Neuronal stem cell (in vitro differentiated cells): ENCODE measurements around the gene DCUN1D4.
A peak's percentile ranks its signal among the peaks of the same experiment; 100 is the strongest.
"Not testable (repeated sequence)": the region's sequence is repeated elsewhere in the genome, so short reads cannot be mapped to it uniquely, and the experiment has no call there.

Experiments used
- DNase-seq: peaks from one replicate; pipeline ENCODE4 v3.0.0-alpha.2; 2013; ENCODE audit warnings: low spot score
- H2AFZ ChIP-seq: one replicate; pipeline ENCODE4 v1.6.1; 2013; ENCODE audit warnings: mild to moderate bottlenecking, low read length, inconsistent platforms
- H2AK5ac ChIP-seq: 2 replicates; pipeline ENCODE4 v1.6.1; 2013; ENCODE audit warnings: low read depth, mild to moderate bottlenecking, inconsistent platforms, low read length, moderate library complexity, mixed read lengths
- H2BK120ac ChIP-seq: 2 replicates; pipeline ENCODE4 v1.6.1; 2013; ENCODE audit warnings: low read depth, mild to moderate bottlenecking, inconsistent platforms, low read length, moderate library complexity, mixed read lengths
- H2BK12ac ChIP-seq: one replicate; pipeline ENCODE4 v1.6.1; 2013; ENCODE audit warnings: low read length, inconsistent platforms
- H2BK15ac ChIP-seq: 2 replicates; pipeline ENCODE4 v1.6.1; 2013; ENCODE audit warnings: mild to moderate bottlenecking, low read length, inconsistent platforms, mixed read lengths
- H2BK5ac ChIP-seq: one replicate; pipeline ENCODE4 v1.6.1; 2013; ENCODE audit warnings: inconsistent platforms, mild to moderate bottlenecking, low read length, moderate library complexity
- H3K14ac ChIP-seq: one replicate; pipeline ENCODE4 v1.6.1; 2013; ENCODE audit warnings: low read length, inconsistent platforms
- H3K18ac ChIP-seq: 2 replicates; pipeline ENCODE4 v1.6.1; 2013; ENCODE audit warnings: low read length, inconsistent platforms
- H3K23ac ChIP-seq: 2 replicates; pipeline ENCODE4 v1.6.1; 2013; ENCODE audit warnings: low read depth, mild to moderate bottlenecking, mixed read lengths, low read length, inconsistent platforms; ENCODE audit not compliant: poor library complexity
- H3K27ac ChIP-seq: replicated peaks from 3 replicates; pipeline ENCODE4 v1.5.1; 2013; ENCODE audit warnings: low read length, inconsistent platforms
- H3K27me3 ChIP-seq, 3 experiments: 2 replicates each; pipeline ENCODE4 v1.6.1; 2013; ENCODE audit warnings: low read length in 3 of 3, mild to moderate bottlenecking in 2 of 3, inconsistent platforms in 1 of 3, low read depth in 1 of 3, mixed read lengths in 1 of 3, moderate library complexity in 1 of 3; ENCODE audit not compliant: control insufficient read depth in 3 of 3, insufficient read depth in 3 of 3
- H3K36me3 ChIP-seq, 2 donors: replicated peaks in 1 of 2; 2 replicates each; pipeline ENCODE4 v1.6.1; 2013; ENCODE audit warnings: low read length in 2 of 2; ENCODE audit not compliant: control insufficient read depth in 2 of 2, insufficient read depth in 2 of 2
- H3K4ac ChIP-seq: 2 replicates; pipeline ENCODE4 v1.6.1; 2013; ENCODE audit warnings: inconsistent platforms, mild to moderate bottlenecking, low read length, moderate library complexity
- H3K4me1 ChIP-seq, 2 donors: 1 replicate in 1 of 2; 2 replicates in 1 of 2; pipeline ENCODE4 v1.6.1; 2013; ENCODE audit warnings: low read length in 2 of 2, low read depth in 1 of 2; ENCODE audit not compliant: control insufficient read depth in 2 of 2, insufficient read depth in 1 of 2
- H3K4me2 ChIP-seq: one replicate; pipeline ENCODE4 v1.6.1; 2013; ENCODE audit warnings: mild to moderate bottlenecking, low read length, inconsistent platforms; ENCODE audit not compliant: insufficient read depth, poor library complexity, severe bottlenecking
- H3K4me3 ChIP-seq, 2 donors: 2 replicates each; pipeline ENCODE4 v1.5.1; 2013; ENCODE audit warnings: low read length in 2 of 2, mild to moderate bottlenecking in 2 of 2, inconsistent platforms in 1 of 2, moderate library complexity in 1 of 2
- H3K79me1 ChIP-seq: one replicate; pipeline ENCODE4 v1.6.1; 2013; ENCODE audit warnings: low read depth, mild to moderate bottlenecking, inconsistent platforms, low read length, moderate library complexity
- H3K9ac ChIP-seq: one replicate; pipeline ENCODE4 v1.6.1; 2013; ENCODE audit warnings: mild to moderate bottlenecking, low read depth, low read length, inconsistent platforms; ENCODE audit not compliant: poor library complexity
- H3K9me3 ChIP-seq, 2 donors: replicated peaks in 1 of 2; 2 replicates each; pipeline versions ENCODE3 to v1.6.1; 2013; ENCODE audit warnings: low read length in 2 of 2, mild to moderate bottlenecking in 2 of 2, inconsistent platforms in 1 of 2, low read depth in 1 of 2, mixed read lengths in 1 of 2, moderate library complexity in 1 of 2; ENCODE audit not compliant: control insufficient read depth in 2 of 2, insufficient read depth in 1 of 2
- H4K8ac ChIP-seq: one replicate; pipeline ENCODE4 v1.6.1; 2013; ENCODE audit warnings: low read depth, mild to moderate bottlenecking, inconsistent platforms, low read length, moderate library complexity
- H4K91ac ChIP-seq: one replicate; pipeline ENCODE4 v1.6.1; 2013; ENCODE audit warnings: low read length, low read depth, mild to moderate bottlenecking, inconsistent platforms; ENCODE audit not compliant: poor library complexity
- WGBS, 2 donors: extraction: QIAGEN DNeasy Blood & Tissue Kit; methylation state at CpG; one replicate each; pipeline ENCODE4 v1.1.7; 2013; ENCODE audit warnings: missing lambda C conversion rate in 2 of 2, mixed read lengths in 1 of 2; ENCODE audit not compliant: insufficient read length in 2 of 2, insufficient replicate concordance in 1 of 2; ENCODE audit errors: extremely low coverage in 2 of 2; 5-methylcytosine and 5-hydroxymethylcytosine counted together

DCUN1D4 gene

DNA sequence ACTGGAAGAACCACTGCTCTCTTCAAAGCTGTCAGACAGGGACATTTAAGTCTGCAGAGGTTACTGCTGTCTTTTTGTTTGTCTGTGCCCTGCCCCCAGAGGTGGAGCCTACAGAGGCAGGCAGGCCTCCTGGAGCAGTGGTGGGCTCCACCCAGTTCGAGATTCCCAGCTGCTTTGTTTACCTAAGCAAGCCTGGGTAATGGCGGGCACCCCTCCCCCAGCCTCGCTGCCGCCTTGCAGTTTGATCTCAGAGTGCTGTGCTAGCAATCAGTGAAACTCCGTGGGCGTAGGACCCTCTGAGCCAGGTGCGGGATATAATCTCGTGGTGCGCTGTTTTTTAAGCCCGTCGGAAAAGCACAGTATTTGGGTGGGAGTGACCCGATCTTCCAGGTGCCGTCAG lies 97.5 kb downstream of the DCUN1D4 start:
- not testable (repeated sequence) for H3K36me3 ChIP-seq, DNase-seq, H3K14ac ChIP-seq, H3K4me1 ChIP-seq, H4K91ac ChIP-seq, H3K4ac ChIP-seq, H3K79me1 ChIP-seq, H3K9ac ChIP-seq, H3K23ac ChIP-seq, H2BK5ac ChIP-seq, H3K27me3 ChIP-seq, H3K18ac ChIP-seq, H3K27ac ChIP-seq, H2BK120ac ChIP-seq, H3K4me3 ChIP-seq, H3K4me2 ChIP-seq, H4K8ac ChIP-seq, H3K9me3 ChIP-seq, H2AFZ ChIP-seq, H2AK5ac ChIP-seq, H2BK15ac ChIP-seq, H2BK12ac ChIP-seq
- WGBS, 2 donors = no CpG with 5 or more reads among the region's 13 CpGs

- Histone ChIP-seq H3K4me2 (no peak overlapping the region), H3K9me3 (peaks cover 0 to 3% of the 10 kb centered on the region in 2 donors), H2AFZ (peak overlapping the region; percentile 29), H3K4me3 (no peak overlapping the region), H3K4me1 (no peaks in the 10 kb centered on the region), H3K27me3 (no peaks in the 10 kb centered on the region), H3K36me3 (no peaks in the 10 kb centered on the region), H2BK15ac (no peak overlapping the region), H2BK12ac (no peak overlapping the region), H4K8ac (no peak overlapping the region), H3K18ac (no peak overlapping the region), H3K4ac (no peak overlapping the region), H3K9ac (no peak overlapping the region), H3K79me1 (no peaks in the 10 kb centered on the region), H3K23ac (no peak overlapping the region), H3K14ac (no peak overlapping the region), H2BK5ac (no peak overlapping the region), H4K91ac (no peak overlapping the region), H2AK5ac (no peak overlapping the region), H2BK120ac (no peak overlapping the region), H3K27ac (no peak overlapping the region)
- WGBS, 2 donors = no CpG with 5 or more reads among the region's 6 CpGs
- DNase-seq = no peak
Measured at GRCh38 chr4:51942108-51942832, 99.3 kb downstream of the DCUN1D4 start.

GRCh38 chr4:51942833-51943215 lies 99.9 kb downstream of the DCUN1D4 start:
- no peak for DNase-seq
- Histone ChIP-seq H3K4me2 (no peak overlapping the region), H2BK15ac (no peak overlapping the region), H3K23ac (no peak overlapping the region), H2BK5ac (no peak overlapping the region), H3K4me3 (no peak overlapping the region), H3K4me1 (no peaks in the 10 kb centered on the region), H4K8ac (no peak overlapping the region), H3K79me1 (no peaks in the 10 kb centered on the region), H3K9me3 (peaks cover 0 to 3% of the 10 kb centered on the region in 2 donors), H2BK12ac (no peak overlapping the region), H2BK120ac (no peak overlapping the region), H3K27me3 (no peaks in the 10 kb centered on the region), H3K27ac (no peak overlapping the region), H3K4ac (no peak overlapping the region), H2AK5ac (no peak overlapping the region), H3K36me3 (no peaks in the 10 kb centered on the region), H2AFZ (no peak overlapping the region), H3K18ac (no peak overlapping the region), H4K91ac (no peak overlapping the region), H3K14ac (no peak overlapping the region), H3K9ac (no peak overlapping the region)
- whole genome bisulfite sequencing, 2 donors = no CpG with 5 or more reads among the region's 2 CpGs

DNA sequence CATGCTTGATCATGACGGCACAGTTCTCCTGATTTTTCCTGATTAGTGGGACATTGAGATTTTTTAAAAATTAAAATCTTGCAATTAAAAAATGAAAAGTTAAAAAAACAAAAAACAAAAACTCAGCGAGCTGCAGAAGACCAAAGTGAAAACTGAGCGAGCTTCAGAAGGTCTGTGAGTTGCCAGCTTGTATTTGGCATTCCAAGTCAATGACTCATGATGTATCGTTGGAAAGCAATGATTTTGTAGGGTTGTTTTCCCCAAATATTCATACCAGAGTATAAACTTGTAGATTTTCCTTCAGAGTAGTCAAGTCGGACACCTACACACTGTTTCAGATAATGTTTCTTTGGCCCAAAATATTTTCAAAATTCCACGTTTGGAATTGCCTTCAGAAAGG lies 100.3 kb downstream of the DCUN1D4 start:
- Histone ChIP-seq H3K27ac (no peak overlapping the region), H3K4me3 (no peak overlapping the region), H3K4me1 (no peaks in the 10 kb centered on the region), H3K36me3 (no peaks in the 10 kb centered on the region), H3K79me1 (no peaks in the 10 kb centered on the region), H2BK5ac (no peak overlapping the region), H4K91ac (no peak overlapping the region), H2BK12ac (no peak overlapping the region), H4K8ac (no peak overlapping the region), H2AK5ac (no peak overlapping the region), H3K18ac (no peak overlapping the region), H2AFZ (no peak overlapping the region), H3K14ac (no peak overlapping the region), H3K27me3 (no peaks in the 10 kb centered on the region), H3K9ac (no peak overlapping the region), H3K23ac (no peak overlapping the region), H2BK120ac (no peak overlapping the region), H3K4me2 (no peak overlapping the region), H3K9me3 (peaks cover 0 to 3% of the 10 kb centered on the region in 2 donors), H2BK15ac (no peak overlapping the region), H3K4ac (no peak overlapping the region)
- no CpG with 5 or more reads among the region's 6 CpGs for WGBS, 2 donors
- DNase-seq = no peak
